HepG2 (cell line): ENCODE results near the gene GPS2. TPM values are rescaled to one million over a fixed set of nuclear protein-coding genes. Genes with fewer than 3 reads are reported as not detected.

ENCODE experiments used
- CC2D1A ChIP-seq: sonication (generic); formaldehyde crosslinking; IDR thresholded peaks from 2 replicates; pipeline ENCODE4 v1.8.1; 2023; ENCODE audit warnings: mild to moderate bottlenecking, missing genetic modification reagents
- GLI4 ChIP-seq: sonication (generic); formaldehyde crosslinking; IDR thresholded peaks from 2 replicates; pipeline ENCODE4 v1.5.1; 2020; ENCODE audit warnings: missing genetic modification reagents, mild to moderate bottlenecking, moderate library complexity, borderline replicate concordance
- HNRNPK ChIP-seq: fragments of 200-400 bp; formaldehyde crosslinking; IDR thresholded peaks from 2 replicates; pipeline ENCODE4 v1.6.1; 2018; ENCODE audit warnings: low read length, low read depth, moderate library complexity, mild to moderate bottlenecking; ENCODE audit not compliant: poor library complexity, severe bottlenecking
- NFYB ChIP-seq: sonication (generic); formaldehyde crosslinking; IDR thresholded peaks from 2 replicates; pipeline ENCODE4 v1.4.0; 2020; ENCODE audit warnings: missing genetic modification reagents
- NR1H2 ChIP-seq: sonication (generic); formaldehyde crosslinking; IDR thresholded peaks from 2 replicates; pipeline ENCODE4 v1.8.1; 2022; ENCODE audit warnings: low read depth, missing genetic modification reagents, borderline replicate concordance
- POLR2A ChIP-seq, 2 experiments: IDR thresholded peaks; 2 replicates each; pipeline ENCODE4 v1.6.1; 2011; ENCODE audit warnings: low read depth in 2 of 2, low read length in 2 of 2, mild to moderate bottlenecking in 1 of 2, moderate library complexity in 1 of 2; ENCODE audit not compliant: insufficient read depth in 1 of 2
- SCMH1 ChIP-seq: sonication (generic); formaldehyde crosslinking; IDR thresholded peaks from 2 replicates; pipeline ENCODE4 v1.9.0; 2021; ENCODE audit warnings: missing genetic modification reagents, mild to moderate bottlenecking, borderline replicate concordance
- ZNF280B ChIP-seq: sonication (generic); formaldehyde crosslinking; IDR thresholded peaks from 2 replicates; pipeline ENCODE4 v1.5.0; 2020; ENCODE audit warnings: missing genetic modification reagents, mild to moderate bottlenecking, borderline replicate concordance
- ZNF557 ChIP-seq: sonication (generic); formaldehyde crosslinking; IDR thresholded peaks from 2 replicates; pipeline ENCODE4 v1.4.0; 2020; ENCODE audit warnings: missing genetic modification reagents
- ZNF687 ChIP-seq: sonication (generic); formaldehyde crosslinking; IDR thresholded peaks from 2 replicates; pipeline ENCODE4 v1.5.1; 2020; ENCODE audit warnings: mild to moderate bottlenecking, missing genetic modification reagents, moderate library complexity
- ZNF703 ChIP-seq: sonication (generic); formaldehyde crosslinking; IDR thresholded peaks from 2 replicates; pipeline ENCODE4 v1.5.1; 2020; ENCODE audit warnings: missing genetic modification reagents, mild to moderate bottlenecking, moderate library complexity, borderline replicate concordance
- ZNF784 ChIP-seq: sonication (generic); formaldehyde crosslinking; IDR thresholded peaks from 2 replicates; pipeline ENCODE4 v1.5.1; 2020; ENCODE audit warnings: missing genetic modification reagents, mild to moderate bottlenecking, borderline replicate concordance
- ZSCAN21 ChIP-seq: sonication (generic); formaldehyde crosslinking; IDR thresholded peaks from 2 replicates; pipeline ENCODE4 v1.8.0; 2022; ENCODE audit warnings: mild to moderate bottlenecking, missing genetic modification reagents, moderate library complexity, borderline replicate concordance
- polyA plus RNA-seq, 8 experiments: library from polyadenylated mRNA; depleted of rRNA in 3 of 8; stranded (reverse) in 7 of 8; unstranded in 1 of 8; fragments of >200 nt; fragmentation: Illumina TruSeq in 4 of 8; extraction: Trizol in 4 of 8; gene quantifications; 2 replicates each; pipeline versions ENCODE4 v1.2.1 to v1.2.3, GENCODE V29; 2011 to 2016; ENCODE audit warnings: low read depth in 4 of 8, missing spikeins in 1 of 8, mixed read lengths in 1 of 8; ENCODE audit not compliant: insufficient read depth in 1 of 8
- total RNA-seq, 5 experiments: library from RNA; depleted of rRNA; stranded (reverse); fragments of >200 nt; fragmentation: Illumina TruSeq; extraction: Trizol; gene quantifications; 2 replicates each; pipeline ENCODE4 v1.2.3, GENCODE V29; 2016; ENCODE audit warnings: low read depth in 1 of 5
- TF ChIP-seq, protein P1 (sequence below): sonication (generic); formaldehyde crosslinking; IDR thresholded peaks from 2 replicates; pipeline ENCODE4 v1.8.0; 2022; ENCODE audit warnings: low read depth, missing genetic modification reagents

GPS2 gene
- total and polyA plus RNA-seq, 2 of the 13 experiments (the other 11 are each of a cell fraction or from before 2014, with no cell fraction given) = 58.0 to 59.4 TPM

DNA sequence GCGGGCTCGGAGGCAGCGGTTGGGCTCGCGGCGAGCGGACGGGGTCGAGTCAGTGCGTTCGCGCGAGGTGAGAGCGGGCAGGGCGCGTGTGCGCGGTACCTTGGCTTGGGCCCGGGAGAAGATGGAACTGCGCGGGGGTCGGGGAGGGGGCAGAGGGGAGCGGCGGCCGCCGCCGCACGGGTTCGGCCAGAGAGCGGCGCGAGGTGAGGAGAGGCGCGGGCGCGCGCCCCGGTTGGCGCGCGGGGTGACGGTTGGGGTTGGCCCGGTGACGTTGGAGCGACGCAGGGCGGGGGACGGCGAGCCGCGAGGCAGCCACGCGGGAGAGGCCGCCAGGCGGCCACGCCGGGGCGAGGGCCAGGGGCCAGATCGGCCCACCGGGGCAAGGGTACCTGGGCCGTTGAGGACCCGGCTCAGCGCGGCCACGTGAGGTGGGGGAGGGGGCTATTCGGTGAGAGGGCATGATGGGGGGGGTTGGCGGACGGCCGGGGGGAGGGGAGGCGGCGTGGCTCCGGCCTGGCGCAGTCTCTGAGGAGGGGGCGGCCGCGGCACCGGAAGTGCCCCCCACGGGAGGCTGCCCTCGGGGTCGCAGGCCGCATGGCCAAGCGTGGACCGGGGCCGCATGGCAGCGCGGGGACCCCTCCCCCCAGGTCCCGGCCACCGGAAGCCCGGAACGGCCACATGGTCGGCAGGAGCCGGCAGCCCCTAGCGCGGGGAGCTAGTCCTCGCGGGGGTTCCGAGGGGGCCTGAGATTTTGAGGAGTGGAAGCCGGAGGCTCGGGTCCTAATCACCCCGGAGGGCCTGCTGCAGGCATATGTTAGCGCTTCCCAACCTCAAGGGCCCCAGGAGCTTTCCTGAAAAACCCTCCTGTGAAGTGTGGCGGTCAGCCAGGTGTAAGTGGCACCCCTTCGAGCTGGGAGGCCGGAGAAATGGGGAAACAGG lies 7.2 kb downstream of the GPS2 start (continued):
- TF ChIP-seq SCMH1 (CRISPR knock-in tag) = no peak
- TF ChIP-seq, protein P1, sequence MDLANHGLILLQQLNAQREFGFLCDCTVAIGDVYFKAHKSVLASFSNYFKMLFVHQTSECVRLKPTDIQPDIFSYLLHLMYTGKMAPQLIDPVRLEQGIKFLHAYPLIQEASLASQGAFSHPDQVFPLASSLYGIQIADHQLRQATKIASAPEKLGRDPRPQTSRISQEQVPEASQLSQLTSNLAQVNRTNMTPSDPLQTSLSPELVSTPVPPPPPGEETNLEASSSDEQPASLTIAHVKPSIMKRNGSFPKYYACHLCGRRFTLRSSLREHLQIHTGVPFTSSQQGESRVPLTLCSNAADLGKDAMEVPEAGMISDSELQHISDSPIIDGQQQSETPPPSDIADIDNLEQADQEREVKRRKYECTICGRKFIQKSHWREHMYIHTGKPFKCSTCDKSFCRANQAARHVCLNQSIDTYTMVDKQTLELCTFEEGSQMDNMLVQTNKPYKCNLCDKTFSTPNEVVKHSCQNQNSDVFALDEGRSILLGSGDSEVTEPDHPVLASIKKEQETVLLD (CRISPR knock-in tag) = peak; percentile 52; the same call in 1 of the 2 replicates
- no peak for TF ChIP-seq GLI4
- no peak for TF ChIP-seq CC2D1A (CRISPR knock-in tag)
- no peak for TF ChIP-seq ZNF703 (CRISPR knock-in tag)
- peak; percentile 78 for TF ChIP-seq ZNF687 (CRISPR knock-in tag)
- TF ChIP-seq NR1H2 (CRISPR knock-in tag) = peak; percentile 41; the same call in 1 of the 2 replicates
- no peak; the same call in 1 of the 2 replicates for TF ChIP-seq ZNF557 (CRISPR knock-in tag)
- no peak; the same call in 1 of the 2 replicates for TF ChIP-seq NFYB (CRISPR knock-in tag)
- peak; percentile 6; the same call in 1 of the 2 replicates for TF ChIP-seq ZNF784
- 0 out of 2 replicates have a peak, but pooled peaks have one; percentile 52 for TF ChIP-seq ZSCAN21 (CRISPR knock-in tag)
- peak in 1 of 2 experiments; percentile 61; a peak in 2 of 4 replicates for TF ChIP-seq POLR2A (IDR thresholded peaks at IDR 0.05; ENCODE audit: insufficient read depth in 1 of 2, low read depth in 2 of 2, low read length in 2 of 2)
- TF ChIP-seq ZNF280B (CRISPR knock-in tag) = 0 out of 2 replicates have a peak, but pooled peaks have one; percentile 16
- peak; percentile 79 for TF ChIP-seq HNRNPK
